C4-2B (cell line): ENCODE results near the gene TRAF3.

Source experiments
- CTCF ChIP-seq: fragments of 450-650 bp; conservative IDR thresholded peaks from 2 replicates; pipeline ENCODE4 v1.5.1; 2017; ENCODE audit warnings: mild to moderate bottlenecking
- ZFX ChIP-seq: fragments of 450-650 bp; IDR thresholded peaks from 2 replicates; pipeline ENCODE4 v1.6.1; 2017

- TF ChIP-seq CTCF = no peak
- TF ChIP-seq ZFX = no peak
These were observed 150.7 kb downstream of the TRAF3 start for GRCh38 chr14:102927878-102928411.
